ENCODE measurements around the gene AGTPBP1.

AGTPBP1 gene

GRCh38 chr9:85505612-85506011, 236.1 kb downstream of the AGTPBP1 start:
- H3K4me1 ChIP-seq (ENCODE audit: insufficient read depth, low read length, poor library complexity, severe bottlenecking): no peaks in the 10 kb centered on the region
- no peak overlapping the region for H2AFZ ChIP-seq (ENCODE audit: low read length)
- H3K9ac ChIP-seq (ENCODE audit: low read depth, low read length, poor library complexity, severe bottlenecking): no peak overlapping the region
- H3K27me3 ChIP-seq (ENCODE audit: insufficient read depth, low read length, poor library complexity, severe bottlenecking): no peaks in the 10 kb centered on the region
- no peak overlapping the region for H3K4me2 ChIP-seq (ENCODE audit: low read depth, low read length, poor library complexity, severe bottlenecking)
- no peaks in the 10 kb centered on the region for H3K36me3 ChIP-seq (ENCODE audit: insufficient read depth, low read length)
- H4K20me1 ChIP-seq (ENCODE audit: insufficient read depth, low read length, poor library complexity, severe bottlenecking): no peaks in the 10 kb centered on the region
- H3K79me2 ChIP-seq (ENCODE audit: insufficient read depth, low read length): no peaks in the 10 kb centered on the region
- TF ChIP-seq CTCF (conservative IDR thresholded peaks at IDR 0.05; ENCODE audit: low read length) (no peak), EZH2phosphoT487 (IDR thresholded peaks at IDR 0.05; ENCODE audit: borderline replicate concordance) (no peak)
- no peaks in the 10 kb centered on the region for H3K9me2 ChIP-seq (replicated peaks; ENCODE audit: low read depth, low read length)
- H3K4me3 ChIP-seq (ENCODE audit: low read length, poor library complexity, severe bottlenecking): no peak overlapping the region
- H3F3A ChIP-seq (ENCODE audit: low read depth): no peaks in the 10 kb centered on the region
- no peaks in the 10 kb centered on the region for H3K9me3 ChIP-seq (ENCODE audit: insufficient read depth, low read depth, low read length)

GRCh38 chr9:85502815-85503655, 238.7 kb downstream of the AGTPBP1 start:
- Histone ChIP-seq H3K4me3 (ENCODE audit: low read length, poor library complexity, severe bottlenecking) (no peak overlapping the region), H3K9me2 (replicated peaks; ENCODE audit: low read depth, low read length) (no peaks in the 10 kb centered on the region), H3K36me3 (ENCODE audit: insufficient read depth, low read length) (no peaks in the 10 kb centered on the region), H4K20me1 (ENCODE audit: insufficient read depth, low read length, poor library complexity, severe bottlenecking) (no peaks in the 10 kb centered on the region), H3K27me3 (ENCODE audit: insufficient read depth, low read length, poor library complexity, severe bottlenecking) (no peaks in the 10 kb centered on the region), H3K9me3 (ENCODE audit: insufficient read depth, low read depth, low read length) (no peaks in the 10 kb centered on the region), H3K4me2 (ENCODE audit: low read depth, low read length, poor library complexity, severe bottlenecking) (no peak overlapping the region), H3K79me2 (ENCODE audit: insufficient read depth, low read length) (no peaks in the 10 kb centered on the region), H3K4me1 (ENCODE audit: insufficient read depth, low read length, poor library complexity, severe bottlenecking) (no peaks in the 10 kb centered on the region), H2AFZ (ENCODE audit: low read length) (no peak overlapping the region), H3F3A (ENCODE audit: low read depth) (no peaks in the 10 kb centered on the region), H3K9ac (ENCODE audit: low read depth, low read length, poor library complexity, severe bottlenecking) (no peak overlapping the region)
- TF ChIP-seq EZH2phosphoT487 (IDR thresholded peaks at IDR 0.05; ENCODE audit: borderline replicate concordance) (no peak), CTCF (conservative IDR thresholded peaks at IDR 0.05; ENCODE audit: low read length) (peak; percentile 19; the same call in 1 of the 2 replicates)

- Histone ChIP-seq H2AFZ (ENCODE audit: low read length) (no peak overlapping the region), H3K9me2 (replicated peaks; ENCODE audit: low read depth, low read length) (no peaks in the 10 kb centered on the region), H3K36me3 (ENCODE audit: insufficient read depth, low read length) (no peaks in the 10 kb centered on the region), H3K79me2 (ENCODE audit: insufficient read depth, low read length) (no peaks in the 10 kb centered on the region), H3K27me3 (ENCODE audit: insufficient read depth, low read length, poor library complexity, severe bottlenecking) (no peaks in the 10 kb centered on the region), H3K4me1 (ENCODE audit: insufficient read depth, low read length, poor library complexity, severe bottlenecking) (no peaks in the 10 kb centered on the region), H3K4me3 (ENCODE audit: low read length, poor library complexity, severe bottlenecking) (no peak overlapping the region), H3K9ac (ENCODE audit: low read depth, low read length, poor library complexity, severe bottlenecking) (no peak overlapping the region), H3F3A (ENCODE audit: low read depth) (no peaks in the 10 kb centered on the region), H3K9me3 (ENCODE audit: insufficient read depth, low read depth, low read length) (no peaks in the 10 kb centered on the region), H4K20me1 (ENCODE audit: insufficient read depth, low read length, poor library complexity, severe bottlenecking) (no peaks in the 10 kb centered on the region), H3K4me2 (ENCODE audit: low read depth, low read length, poor library complexity, severe bottlenecking) (no peak overlapping the region)
- TF ChIP-seq CTCF (conservative IDR thresholded peaks at IDR 0.05; ENCODE audit: low read length) (no peak), EZH2phosphoT487 (IDR thresholded peaks at IDR 0.05; ENCODE audit: borderline replicate concordance) (no peak)
Observed at GRCh38 chr9:85501882-85502281, 239.9 kb downstream of the AGTPBP1 start.

Data from Loucy (cell line).